Mesenchymal stem cell (in vitro differentiated cells and primary cell): ENCODE results near the gene DOCK2.

Source experiments
- DNase-seq: peaks from one replicate; pipeline ENCODE4 v3.0.0-alpha.2; 2013
- H2AFZ ChIP-seq: one replicate; pipeline ENCODE4 v1.6.1; 2013; ENCODE audit warnings: low read depth, mild to moderate bottlenecking, control low read depth, inconsistent platforms, low read length, moderate library complexity
- H2AK5ac ChIP-seq: 2 replicates; pipeline ENCODE4 v1.6.1; 2013; ENCODE audit warnings: low read length, moderate library complexity, mild to moderate bottlenecking, inconsistent platforms; ENCODE audit not compliant: severe bottlenecking
- H2BK120ac ChIP-seq: one replicate; pipeline ENCODE4 v1.6.1; 2013; ENCODE audit warnings: low read depth, mild to moderate bottlenecking, inconsistent platforms, low read length, moderate library complexity
- H2BK12ac ChIP-seq, 2 experiments: one replicate each; pipeline ENCODE4 v1.6.1; 2013; ENCODE audit warnings: inconsistent platforms in 2 of 2, low read length in 2 of 2, mild to moderate bottlenecking in 2 of 2, moderate library complexity in 2 of 2, control low read depth in 1 of 2
- H2BK15ac ChIP-seq: one replicate; pipeline ENCODE4 v1.6.1; 2013; ENCODE audit warnings: mild to moderate bottlenecking, low read depth, inconsistent platforms; ENCODE audit not compliant: poor library complexity, severe bottlenecking
- H2BK5ac ChIP-seq: 2 replicates; pipeline ENCODE4 v1.6.1; 2013; ENCODE audit warnings: low read depth, mild to moderate bottlenecking, low read length, control low read depth, inconsistent platforms; ENCODE audit not compliant: poor library complexity, severe bottlenecking
- H3K14ac ChIP-seq, 2 experiments: one replicate each; pipeline ENCODE4 v1.6.1; 2013; ENCODE audit warnings: inconsistent platforms in 2 of 2, low read length in 2 of 2, control low read depth in 1 of 2, mild to moderate bottlenecking in 1 of 2, moderate library complexity in 1 of 2
- H3K18ac ChIP-seq, 2 experiments: one replicate each; pipeline ENCODE4 v1.6.1; 2013; ENCODE audit warnings: inconsistent platforms in 2 of 2, low read length in 2 of 2, control low read depth in 1 of 2, low read depth in 1 of 2, mild to moderate bottlenecking in 1 of 2
- H3K23ac ChIP-seq, 2 experiments: one replicate each; pipeline ENCODE4 v1.6.1; 2013; ENCODE audit warnings: inconsistent platforms in 2 of 2, low read length in 2 of 2, mild to moderate bottlenecking in 2 of 2, moderate library complexity in 2 of 2, control low read depth in 1 of 2
- H3K27ac ChIP-seq: 2 replicates; pipeline ENCODE4 v1.5.1; 2013; ENCODE audit warnings: mild to moderate bottlenecking, moderate library complexity, low read length, control low read depth, inconsistent platforms; ENCODE audit not compliant: poor library complexity, severe bottlenecking
- H3K27me3 ChIP-seq, 2 experiments: 2 replicates each; pipeline versions ENCODE4 v1.6.1 to v1.7.0; 2013; ENCODE audit warnings: low read length in 2 of 2, mild to moderate bottlenecking in 2 of 2, moderate library complexity in 2 of 2, control low read depth in 1 of 2, inconsistent platforms in 1 of 2; ENCODE audit not compliant: control insufficient read depth in 1 of 2, insufficient read depth in 1 of 2
- H3K36me3 ChIP-seq, 2 experiments: 2 replicates each; pipeline versions ENCODE4 v1.6.1 to v1.7.0; 2013; ENCODE audit warnings: low read length in 2 of 2, control low read depth in 1 of 2, inconsistent platforms in 1 of 2, low read depth in 1 of 2, mild to moderate bottlenecking in 1 of 2; ENCODE audit not compliant: insufficient read depth in 2 of 2, control insufficient read depth in 1 of 2
- H3K4ac ChIP-seq, 2 experiments: one replicate each; pipeline ENCODE4 v1.6.1; 2013; ENCODE audit warnings: inconsistent platforms in 2 of 2, low read length in 2 of 2, mild to moderate bottlenecking in 2 of 2, moderate library complexity in 2 of 2, control low read depth in 1 of 2, low read depth in 1 of 2
- H3K4me1 ChIP-seq: 2 replicates; pipeline ENCODE4 v1.6.1; 2013; ENCODE audit warnings: low read depth, low read length, control low read depth; ENCODE audit not compliant: control insufficient read depth, insufficient read depth
- H3K4me2 ChIP-seq: 2 replicates; pipeline ENCODE4 v1.6.1; 2013; ENCODE audit warnings: low read length, mild to moderate bottlenecking, inconsistent platforms; ENCODE audit not compliant: poor library complexity, severe bottlenecking
- H3K4me3 ChIP-seq, 2 experiments: 2 replicates each; pipeline versions ENCODE4 v1.5.1 to v1.7.0; 2013; ENCODE audit warnings: low read length in 2 of 2, mild to moderate bottlenecking in 2 of 2, control low read depth in 1 of 2, low read depth in 1 of 2; ENCODE audit not compliant: insufficient read depth in 1 of 2
- H3K79me1 ChIP-seq: replicated peaks from 2 replicates; pipeline ENCODE4 v1.6.1; 2013; ENCODE audit warnings: mild to moderate bottlenecking, control low read depth, low read length, inconsistent platforms; ENCODE audit not compliant: poor library complexity, severe bottlenecking
- H3K9ac ChIP-seq: 2 replicates; pipeline ENCODE4 v1.7.0; 2013; ENCODE audit warnings: mild to moderate bottlenecking, low read length, moderate library complexity
- H3K9me3 ChIP-seq: 2 replicates; pipeline ENCODE4 v1.7.0; 2013; ENCODE audit warnings: mild to moderate bottlenecking, low read length; ENCODE audit not compliant: control insufficient read depth
- H4K8ac ChIP-seq: one replicate; pipeline ENCODE4 v1.6.1; 2013; ENCODE audit warnings: inconsistent platforms, mild to moderate bottlenecking, low read length, moderate library complexity
- H4K91ac ChIP-seq: one replicate; pipeline ENCODE4 v1.6.1; 2013; ENCODE audit warnings: mild to moderate bottlenecking, low read length, inconsistent platforms
- WGBS: methylation state at CpG from one replicate; pipeline ENCODE4 v1.1.7; 2013; ENCODE audit warnings: mixed read lengths; 5-methylcytosine and 5-hydroxymethylcytosine counted together

DOCK2 gene

DNA sequence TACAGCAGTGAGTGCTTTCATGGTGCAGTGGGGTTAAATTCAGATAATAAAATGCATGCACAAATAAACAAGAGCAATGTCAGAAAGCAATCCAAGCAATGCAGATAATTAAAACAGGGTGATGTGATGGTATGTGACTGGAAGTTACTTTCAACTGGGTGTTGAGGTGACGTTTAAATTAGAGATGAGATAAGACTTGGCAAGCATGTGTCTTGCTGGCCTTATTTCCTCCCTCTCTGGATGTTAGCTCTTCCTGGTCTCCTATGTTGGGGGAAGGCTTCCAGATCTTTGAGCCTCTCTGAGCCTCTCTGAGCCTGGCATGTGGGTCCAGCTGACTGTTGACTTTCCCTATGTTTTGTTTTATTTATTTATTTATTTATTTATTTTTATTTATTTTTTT lies 54.4 kb downstream of the DOCK2 start:
- Histone ChIP-seq H2BK15ac (no peak overlapping the region), H3K9me3 (no peaks in the 10 kb centered on the region)

DNA sequence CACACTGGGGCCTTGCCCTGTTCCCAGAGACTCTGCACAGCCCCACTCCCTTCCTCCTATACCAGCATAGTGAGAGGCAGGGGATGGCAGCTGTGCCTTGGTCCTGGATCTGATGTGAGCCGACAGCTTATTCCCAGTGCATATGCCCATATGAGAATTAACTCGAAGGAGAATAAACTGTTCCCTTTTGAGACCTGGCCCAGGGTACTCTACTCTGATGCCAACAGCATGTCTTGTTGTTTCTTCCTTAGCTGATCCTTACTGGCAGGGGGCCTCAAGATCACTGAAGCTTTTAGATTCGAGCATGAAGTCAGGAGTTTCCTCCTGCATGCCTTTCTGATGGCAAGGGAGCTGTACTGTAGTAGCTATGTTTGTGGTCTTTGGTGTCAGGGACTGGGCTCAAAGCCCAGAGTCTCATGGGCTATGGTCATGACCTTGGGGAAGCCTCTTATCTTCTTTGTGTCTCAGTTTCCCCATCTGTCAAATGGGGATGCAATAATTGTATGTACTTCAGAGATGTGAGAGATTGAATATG lies 57.1 kb downstream of the DOCK2 start:
- H2BK5ac ChIP-seq = no peak overlapping the region
- peak overlapping the region; percentile 70 to 83 for H3K18ac ChIP-seq
- DNase-seq = no peak
- H3K9me3 ChIP-seq = no peaks in the 10 kb centered on the region
- H3K4me1 ChIP-seq = peaks cover 12% of the 10 kb centered on the region
- H2BK15ac ChIP-seq = no peak overlapping the region
- no peak overlapping the region for H2AFZ ChIP-seq
- no peak overlapping the region for H3K9ac ChIP-seq
- H3K4ac ChIP-seq = peak overlapping the region; percentile 40 to 51
- H2BK12ac ChIP-seq = peak overlapping the region; percentile 51 to 95
- H3K14ac ChIP-seq = no peak overlapping the region
- H4K8ac ChIP-seq = no peak overlapping the region
- H3K36me3 ChIP-seq = no peaks in the 10 kb centered on the region
- peak overlapping the region; percentile 39 for H3K27ac ChIP-seq
- H3K27me3 ChIP-seq = no peaks in the 10 kb centered on the region
- no peaks in the 10 kb centered on the region for H3K79me1 ChIP-seq
- H3K4me3 ChIP-seq = no peak overlapping the region
- WGBS = 97% methylated on average over 3 of the region's 3 CpGs
- peak overlapping the region; percentile 25 for H4K91ac ChIP-seq
- H2AK5ac ChIP-seq = peak overlapping the region; percentile 87
- H2BK120ac ChIP-seq = no peak overlapping the region
- no peak overlapping the region for H3K23ac ChIP-seq
- H3K4me2 ChIP-seq = no peak overlapping the region

More for the DNA sequence above, 54.4 kb downstream of the DOCK2 start:
- H2BK12ac ChIP-seq = no peak overlapping the region
- H3K4me2 ChIP-seq = no peak overlapping the region
- no peak overlapping the region for H3K14ac ChIP-seq
- no peak overlapping the region for H3K4me3 ChIP-seq
- no peak overlapping the region for H2AK5ac ChIP-seq
- peaks cover 9% of the 10 kb centered on the region for H3K4me1 ChIP-seq
- DNase-seq = no peak
- no peak overlapping the region for H2AFZ ChIP-seq
- H2BK5ac ChIP-seq = no peak overlapping the region
- H4K8ac ChIP-seq = no peak overlapping the region
- peak overlapping the region in 1 of 2 experiments; percentile 7 for H3K18ac ChIP-seq
- H2BK120ac ChIP-seq = no peak overlapping the region
- H3K27ac ChIP-seq = no peak overlapping the region
- no peak overlapping the region for H3K4ac ChIP-seq
- 74% methylated on average over 1 of the region's 1 CpG for WGBS
- no peak overlapping the region for H3K23ac ChIP-seq
- H4K91ac ChIP-seq = no peak overlapping the region
- H3K79me1 ChIP-seq = no peaks in the 10 kb centered on the region
- H3K9ac ChIP-seq = no peak overlapping the region
- no peaks in the 10 kb centered on the region for H3K36me3 ChIP-seq
- H3K27me3 ChIP-seq = no peaks in the 10 kb centered on the region

DNA sequence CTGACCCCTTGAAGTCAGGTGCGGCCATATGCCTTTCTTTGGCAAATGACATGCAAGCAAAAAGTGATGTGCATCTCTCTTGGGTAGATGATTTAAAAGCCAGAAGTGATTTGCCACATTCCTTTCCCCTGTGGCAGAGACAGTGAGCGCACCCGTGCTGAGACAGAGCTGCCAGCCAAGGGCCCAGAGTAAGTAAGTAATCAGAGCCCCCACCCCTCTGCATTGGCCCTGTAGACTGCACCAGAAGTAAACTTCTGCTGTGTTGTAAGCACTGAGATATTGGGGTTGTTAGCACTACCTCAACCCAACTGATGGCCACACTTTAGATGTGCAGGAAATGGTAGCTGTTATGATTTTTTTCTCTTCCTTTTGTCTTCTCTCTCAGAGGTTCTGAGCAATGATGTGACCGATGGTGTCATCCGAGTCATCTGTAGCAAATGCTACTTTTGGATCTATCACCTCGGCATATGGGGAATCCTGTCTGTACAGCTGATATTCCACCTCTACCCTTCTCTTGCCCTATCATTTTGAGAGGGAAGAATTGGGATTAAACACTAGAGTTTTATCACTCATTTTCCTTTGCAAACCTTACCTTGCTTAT lies 58.0 kb downstream of the DOCK2 start:
- H2BK15ac ChIP-seq = no peak overlapping the region
- no peaks in the 10 kb centered on the region for H3K27me3 ChIP-seq
- H3K4me1 ChIP-seq = peaks cover 12% of the 10 kb centered on the region
- H2AK5ac ChIP-seq = peak overlapping the region; percentile 20
- no peak overlapping the region for H3K14ac ChIP-seq
- H3K18ac ChIP-seq = peak overlapping the region; percentile 37 to 85
- peak overlapping the region; percentile 82 for H4K91ac ChIP-seq
- H3K23ac ChIP-seq = no peak overlapping the region
- 34% methylated on average over 6 of the region's 6 CpGs for whole genome bisulfite sequencing
- no peak overlapping the region for H3K4me3 ChIP-seq
- no peak for DNase-seq
- H2AFZ ChIP-seq = no peak overlapping the region
- no peaks in the 10 kb centered on the region for H3K9me3 ChIP-seq
- H3K4me2 ChIP-seq = no peak overlapping the region
- H3K9ac ChIP-seq = peak overlapping the region; percentile 7
- H3K27ac ChIP-seq = peak overlapping the region; percentile 99
- peaks cover 0 to 3% of the 10 kb centered on the region in 2 experiments for H3K36me3 ChIP-seq
- peak overlapping the region; percentile 46 to 56 for H3K4ac ChIP-seq
- no peak overlapping the region for H2BK120ac ChIP-seq
- H4K8ac ChIP-seq = peak overlapping the region; percentile 61
- peak overlapping the region; percentile 87 for H2BK5ac ChIP-seq
- no peaks in the 10 kb centered on the region for H3K79me1 ChIP-seq
- peak overlapping the region; percentile 59 to 86 for H2BK12ac ChIP-seq

DNA sequence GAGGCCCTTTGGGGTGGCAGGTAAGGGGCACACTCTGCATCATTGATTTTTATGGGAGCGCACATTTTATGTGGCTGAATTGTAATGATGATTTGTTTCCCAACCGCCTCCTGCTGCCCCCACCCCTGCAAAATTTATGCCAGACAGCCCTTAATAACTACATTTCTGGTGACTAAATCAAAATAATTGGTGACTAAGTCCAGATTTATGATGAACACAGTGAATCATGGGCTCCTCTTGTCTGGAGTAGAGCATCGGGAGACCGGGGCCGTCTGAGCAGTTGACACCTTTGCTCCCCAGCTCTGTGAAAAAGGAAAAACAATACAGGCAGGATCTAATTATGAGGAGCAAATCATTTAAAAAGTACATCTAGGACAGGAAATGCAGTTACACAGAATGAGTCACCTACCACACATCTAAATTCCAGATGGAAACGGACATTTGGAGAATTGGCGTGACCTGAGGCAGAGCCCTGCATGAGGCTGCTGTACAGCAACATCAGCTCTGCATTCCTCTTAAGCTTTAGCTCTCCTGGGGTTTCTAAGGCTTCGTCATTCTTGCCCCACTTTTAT lies 58.9 kb downstream of the DOCK2 start:
- Histone ChIP-seq H3K79me1 (no peaks in the 10 kb centered on the region), H3K4me2 (peak overlapping the region; percentile 44), H4K91ac (no peak overlapping the region), H3K9me3 (no peaks in the 10 kb centered on the region), H3K4me3 (no peak overlapping the region), H3K14ac (no peak overlapping the region), H3K23ac (no peak overlapping the region), H3K4me1 (peaks cover 12% of the 10 kb centered on the region), H3K9ac (peak overlapping the region; percentile 7), H2BK120ac (no peak overlapping the region), H3K4ac (peak overlapping the region in 1 of 2 experiments; percentile 68), H3K27ac (peak overlapping the region; percentile 99), H2BK15ac (peak overlapping the region; percentile 73), H2BK5ac (peak overlapping the region; percentile 87), H4K8ac (peak overlapping the region; percentile 47), H3K18ac (peak overlapping the region; percentile 18 to 84), H3K36me3 (peaks cover 0 to 3% of the 10 kb centered on the region in 2 experiments), H2AFZ (no peak overlapping the region), H3K27me3 (no peaks in the 10 kb centered on the region), H2AK5ac (peak overlapping the region; percentile 88), H2BK12ac (peak overlapping the region; percentile 57 to 61)
- 4% methylated on average over 5 of the region's 8 CpGs for WGBS
- DNase-seq = peak; percentile 94
